GM12801 (cell line): ENCODE data around the gene DMBT1.

Source experiments
- CTCF ChIP-seq: IDR thresholded peaks from one replicate; pipeline ENCODE4 v1.5.1; 2011; ENCODE audit warnings: control low read depth; ENCODE audit not compliant: insufficient read length; ENCODE audit errors: extremely low read depth

DMBT1 gene

GRCh38 chr10:122658356-122659049 lies 97.9 kb downstream of the DMBT1 start:
- no peak for TF ChIP-seq CTCF

- TF ChIP-seq CTCF: no peak
Measured at GRCh38 chr10:122659126-122659525, 98.6 kb downstream of the DMBT1 start.

- TF ChIP-seq CTCF: no peak
Measured at GRCh38 chr10:122659651-122660050, 99.1 kb downstream of the DMBT1 start.

- no peak for TF ChIP-seq CTCF
Measured at GRCh38 chr10:122660696-122661095, 100.1 kb downstream of the DMBT1 start.

- TF ChIP-seq CTCF: no peak
Measured at GRCh38 chr10:122662231-122662630, 101.7 kb downstream of the DMBT1 start.

GRCh38 chr10:122663516-122664130 lies 103.1 kb downstream of the DMBT1 start:
- TF ChIP-seq CTCF: no peak

GRCh38 chr10:122664501-122664900 lies 103.9 kb downstream of the DMBT1 start:
- TF ChIP-seq CTCF: no peak
